Testis (tissue), 3 donors: ENCODE measurements around the gene NDFIP1. TPM values are rescaled to one million over a fixed set of nuclear protein-coding genes. Genes with fewer than 3 reads are reported as not detected.

Source experiments
- DNase-seq: peaks from one replicate; pipeline ENCODE4 v3.0.0-alpha.2; 2019
- H3K27ac ChIP-seq, 2 donors: fragments of 200-600 bp; sonication (generic); one replicate each; pipeline ENCODE4 v1.5.1; 2019
- H3K27me3 ChIP-seq: fragments of 200-600 bp; sonication (generic); one replicate; pipeline ENCODE4 v1.5.1; 2019
- H3K36me3 ChIP-seq: fragments of 200-600 bp; sonication (generic); one replicate; pipeline ENCODE4 v1.5.1; 2017; ENCODE audit warnings: low read depth; ENCODE audit errors: missing control alignments
- H3K4me1 ChIP-seq: fragments of 200-600 bp; sonication (generic); one replicate; pipeline ENCODE4 v1.5.1; 2019
- H3K4me3 ChIP-seq, 2 donors: fragments of 200-600 bp; sonication (generic); one replicate each; pipeline ENCODE4 v1.5.1; 2017 to 2019
- H3K9me3 ChIP-seq: fragments of 200-600 bp; sonication (generic); one replicate; pipeline ENCODE4 v1.5.1; 2017
- POLR2A ChIP-seq: fragments of 450-650 bp; IDR thresholded peaks from one replicate; pipeline ENCODE4 v1.6.1; 2017; ENCODE audit warnings: antibody characterized with exemption, mild to moderate bottlenecking, moderate library complexity
- WGBS, 2 donors: methylation state at CpG; one replicate each; pipeline ENCODE4 v1.1.5; 2018; 5-methylcytosine and 5-hydroxymethylcytosine counted together
- intact Hi-C: fragments of 100-400 bp; cut with DNase I; formaldehyde crosslinking; loops from one replicate; pipeline ENCODE4 v1.15.1; 2023; ENCODE audit warnings: low total_unique reads
- polyA plus RNA-seq: library from polyadenylated mRNA; stranded (reverse); fragments of 350-450 nt; fragmentation: Illumina TruSeq; extraction: RNeasy Lipid Tissue Mini Kit (QIAGEN cat#74804); gene quantifications from one replicate; pipeline ENCODE4 v1.2.3, GENCODE V29; 2014; ENCODE audit warnings: low read depth, low replicate concordance; ENCODE audit not compliant: insufficient read depth
- total RNA-seq, 2 donors: library from RNA; depleted of rRNA; stranded (reverse); fragments of >200 nt; gene quantifications; one replicate each; pipeline ENCODE4 v1.2.3, GENCODE V29; 2016
- TF ChIP-seq, protein P1 (sequence below), 3 experiments: fragments of 450-650 bp in 2 of 3; fragments of 200-600 bp in 1 of 3; sonication (generic) in 1 of 3; IDR thresholded peaks; one replicate each; pipeline ENCODE4 v1.5.1; 2016 to 2019; ENCODE audit warnings: antibody characterized with exemption in 3 of 3, mild to moderate bottlenecking in 2 of 3, moderate library complexity in 1 of 3

The NDFIP1 gene
- total and polyA plus RNA-seq, 3 donors from 2014 or later: 88.7 to 319 (median 292) TPM

DNA sequence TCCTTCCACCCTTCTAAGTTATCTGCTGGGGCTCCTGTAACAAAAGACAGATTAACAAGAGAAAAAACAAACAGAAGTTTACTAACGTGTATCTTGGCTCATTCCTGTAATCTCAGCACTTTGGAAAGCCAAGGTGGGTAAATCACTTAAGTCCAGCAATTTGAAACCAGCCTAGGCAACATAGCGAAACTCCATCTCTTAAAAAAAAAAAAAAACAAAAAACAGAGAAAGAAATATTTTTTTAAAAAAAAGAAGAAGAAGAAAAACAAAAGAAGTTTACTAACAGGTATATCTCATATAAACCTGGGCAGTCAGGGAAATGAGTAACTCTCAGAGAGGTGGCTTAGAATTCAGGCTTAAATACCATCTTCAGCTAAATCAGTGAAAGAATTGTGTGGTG lies 10.3 kb upstream of the NDFIP1 start:
- DNase-seq: no peak
- Histone ChIP-seq H3K27me3 (no peaks in the 10 kb centered on the region), H3K9me3 (no peaks in the 10 kb centered on the region), H3K4me3 (no peak overlapping the region), H3K36me3 (no peaks in the 10 kb centered on the region), H3K4me1 (peaks cover 22% of the 10 kb centered on the region), H3K27ac (no peak overlapping the region)
- WGBS, 2 donors: 71 to 78% methylated on average over 2 of the region's 2 CpGs
- intact Hi-C loops: no loop called here
- TF ChIP-seq POLR2A: no peak

DNA sequence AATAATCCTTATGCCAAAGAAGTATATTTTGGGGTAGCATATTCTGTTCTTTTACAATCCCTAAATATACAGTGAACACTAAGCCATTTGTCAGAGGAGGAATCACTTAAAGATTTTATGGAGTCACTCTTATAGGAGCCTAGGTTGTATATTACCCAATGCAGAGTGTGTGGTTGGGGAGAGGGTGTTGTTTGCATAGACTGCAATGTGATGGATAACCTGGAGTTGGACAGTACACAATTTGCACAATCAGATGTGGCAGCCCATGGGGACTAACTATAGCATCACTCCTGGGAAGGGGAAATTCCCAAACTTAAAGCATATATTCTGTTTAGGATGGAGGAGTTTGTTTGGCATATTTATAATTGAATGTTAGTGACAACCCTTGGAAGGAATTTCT lies 9.6 kb upstream of the NDFIP1 start:
- Histone ChIP-seq H3K4me3 (no peak overlapping the region), H3K36me3 (no peaks in the 10 kb centered on the region), H3K4me1 (peaks cover 22% of the 10 kb centered on the region), H3K27ac (no peak overlapping the region), H3K27me3 (no peaks in the 10 kb centered on the region), H3K9me3 (no peaks in the 10 kb centered on the region)
- DNase-seq: no peak
- intact Hi-C loops: no loop called here
- no peak for TF ChIP-seq POLR2A
- TF ChIP-seq, protein P1, sequence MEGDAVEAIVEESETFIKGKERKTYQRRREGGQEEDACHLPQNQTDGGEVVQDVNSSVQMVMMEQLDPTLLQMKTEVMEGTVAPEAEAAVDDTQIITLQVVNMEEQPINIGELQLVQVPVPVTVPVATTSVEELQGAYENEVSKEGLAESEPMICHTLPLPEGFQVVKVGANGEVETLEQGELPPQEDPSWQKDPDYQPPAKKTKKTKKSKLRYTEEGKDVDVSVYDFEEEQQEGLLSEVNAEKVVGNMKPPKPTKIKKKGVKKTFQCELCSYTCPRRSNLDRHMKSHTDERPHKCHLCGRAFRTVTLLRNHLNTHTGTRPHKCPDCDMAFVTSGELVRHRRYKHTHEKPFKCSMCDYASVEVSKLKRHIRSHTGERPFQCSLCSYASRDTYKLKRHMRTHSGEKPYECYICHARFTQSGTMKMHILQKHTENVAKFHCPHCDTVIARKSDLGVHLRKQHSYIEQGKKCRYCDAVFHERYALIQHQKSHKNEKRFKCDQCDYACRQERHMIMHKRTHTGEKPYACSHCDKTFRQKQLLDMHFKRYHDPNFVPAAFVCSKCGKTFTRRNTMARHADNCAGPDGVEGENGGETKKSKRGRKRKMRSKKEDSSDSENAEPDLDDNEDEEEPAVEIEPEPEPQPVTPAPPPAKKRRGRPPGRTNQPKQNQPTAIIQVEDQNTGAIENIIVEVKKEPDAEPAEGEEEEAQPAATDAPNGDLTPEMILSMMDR (IDR thresholded peaks at IDR 0.05): no peak

DNA sequence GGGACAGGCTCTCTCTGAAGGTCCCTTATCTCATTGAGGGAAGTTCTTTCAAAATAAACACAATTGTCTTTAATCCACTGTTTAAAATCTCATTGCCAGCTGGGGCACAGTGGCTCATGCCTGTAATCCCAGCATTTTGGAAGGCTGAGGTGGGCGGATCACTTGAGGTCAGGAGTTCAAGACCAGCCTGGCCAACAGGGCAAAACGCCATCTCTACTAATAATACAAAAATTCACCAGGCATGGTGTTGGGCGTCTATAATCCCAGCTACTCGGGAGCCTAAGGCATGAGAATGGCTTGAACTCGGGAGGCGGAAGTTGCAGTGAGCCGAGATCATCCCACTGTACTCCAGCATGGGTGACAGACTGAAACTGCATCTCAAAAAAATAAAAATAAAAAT lies 8.3 kb upstream of the NDFIP1 start:
- Histone ChIP-seq H3K4me1 (peaks cover 21% of the 10 kb centered on the region), H3K4me3 (no peak overlapping the region), H3K27me3 (no peaks in the 10 kb centered on the region), H3K27ac (no peak overlapping the region), H3K36me3 (no peaks in the 10 kb centered on the region), H3K9me3 (no peaks in the 10 kb centered on the region)
- DNase-seq: no peak
- intact Hi-C loops: no loop called here
- TF ChIP-seq POLR2A: no peak
- TF ChIP-seq, protein P1 (IDR thresholded peaks at IDR 0.05): no peak
- WGBS, 2 donors: 87 to 92% methylated on average over 7 of the region's 7 CpGs

DNA sequence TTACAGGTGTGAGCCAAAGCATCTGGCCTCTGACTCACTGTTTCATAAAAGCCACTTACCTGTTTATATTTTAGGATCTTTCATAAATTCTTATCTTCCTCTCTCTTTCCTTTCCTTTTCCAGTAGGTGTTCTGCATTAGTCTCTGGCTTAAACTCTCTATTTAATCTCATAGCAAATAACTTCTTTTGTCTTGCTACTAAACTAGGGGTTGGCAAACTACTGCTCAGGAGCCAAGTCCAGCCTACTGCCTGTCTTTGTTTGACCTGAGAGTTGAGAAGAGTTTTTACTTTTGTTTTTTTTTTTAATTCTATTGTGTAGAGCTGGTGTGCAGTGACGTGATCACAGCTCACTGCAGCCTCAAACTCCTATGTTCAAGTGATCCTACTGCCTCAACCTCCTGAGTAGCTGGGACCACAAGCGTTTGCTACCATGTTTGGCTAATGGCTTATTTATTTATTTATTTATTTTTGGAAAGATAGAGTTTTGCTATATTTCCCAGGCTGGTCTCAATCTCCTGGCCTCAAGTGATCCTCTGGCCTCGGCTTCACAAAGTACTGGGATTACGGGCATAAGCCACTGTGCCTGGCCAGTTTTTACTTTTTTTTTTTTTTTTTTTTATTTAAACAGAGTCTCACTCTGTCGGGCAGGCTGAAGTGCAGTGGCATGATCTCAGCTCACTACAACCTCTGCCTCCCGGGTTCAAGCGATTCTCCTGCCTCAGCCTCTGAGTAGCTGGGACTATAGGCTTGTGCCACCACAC lies 5.4 kb upstream of the NDFIP1 start:
- TF ChIP-seq POLR2A: no peak
- TF ChIP-seq, protein P1 (IDR thresholded peaks at IDR 0.05): no peak
- Histone ChIP-seq H3K4me1 (peaks cover 23% of the 10 kb centered on the region), H3K36me3 (no peaks in the 10 kb centered on the region), H3K27ac (no peak overlapping the region), H3K9me3 (no peaks in the 10 kb centered on the region), H3K4me3 (no peak overlapping the region), H3K27me3 (no peaks in the 10 kb centered on the region)
- no peak for DNase-seq
- intact Hi-C loops: no loop called here
- 89 to 94% methylated on average over 7 of the region's 7 CpGs for WGBS, 2 donors

DNA sequence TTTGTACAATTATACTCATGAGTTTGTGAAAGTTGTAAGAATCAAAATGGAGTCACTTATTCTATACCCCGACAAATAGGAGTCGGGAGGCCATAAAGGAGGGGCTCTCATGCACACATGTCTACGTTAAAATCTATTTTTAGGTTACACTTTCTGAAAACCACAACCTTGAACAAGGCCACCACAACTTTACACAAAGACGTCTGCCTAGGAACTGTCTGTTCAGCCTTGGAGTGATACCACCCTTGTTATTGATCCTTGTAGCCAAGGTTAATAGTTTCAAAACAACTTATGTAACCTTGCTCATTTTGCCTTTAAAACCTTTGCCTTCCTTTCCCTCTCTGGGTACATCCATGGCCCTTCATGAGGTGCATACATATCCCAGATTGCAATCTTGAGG lies 4.1 kb upstream of the NDFIP1 start:
- Histone ChIP-seq H3K27ac (peak overlapping the region in 1 of 2 donors; percentile 36), H3K27me3 (no peaks in the 10 kb centered on the region), H3K9me3 (no peaks in the 10 kb centered on the region), H3K4me3 (no peak overlapping the region), H3K36me3 (no peaks in the 10 kb centered on the region), H3K4me1 (peaks cover 23% of the 10 kb centered on the region)
- TF ChIP-seq, protein P1 (IDR thresholded peaks at IDR 0.05): no peak
- no peak for TF ChIP-seq POLR2A
- DNase-seq: no peak
- 37 to 51% methylated on average over 4 of the region's 4 CpGs for WGBS, 2 donors
- intact Hi-C loops: no loop called here
